Sigmoid colon (tissue), 4 donors: ENCODE results near the gene TCF7L1.

ENCODE experiments used
- CTCF ChIP-seq, 4 experiments: fragments of 450-650 bp in 3 of 4; fragments of 200-600 bp in 1 of 4; IDR thresholded peaks; one replicate each; pipeline ENCODE4 v1.5.1; 2016 to 2019; ENCODE audit warnings: antibody characterized with exemption in 4 of 4, mild to moderate bottlenecking in 3 of 4, moderate library complexity in 2 of 4
- POLR2A ChIP-seq, 2 donors: fragments of 450-650 bp; IDR thresholded peaks; one replicate each; pipeline ENCODE4 v1.6.1; 2016; ENCODE audit warnings: antibody characterized with exemption in 2 of 2, mild to moderate bottlenecking in 2 of 2, moderate library complexity in 2 of 2
- POLR2AphosphoS5 ChIP-seq, 4 donors: sonication (generic); formaldehyde crosslinking; IDR thresholded peaks; one replicate each; pipeline ENCODE4 v1.6.1; 2017; ENCODE audit warnings: antibody characterized with exemption in 4 of 4

- TF ChIP-seq CTCF (IDR thresholded peaks at IDR 0.05) (no peak), POLR2A (IDR thresholded peaks at IDR 0.05) (no peak), POLR2AphosphoS5 (IDR thresholded peaks at IDR 0.05) (no peak)
Observed at GRCh38 chr2:85177031-85177824, 44.0 kb downstream of the TCF7L1 start.
